HL-60 (cell line): ENCODE results near the gene PLXNB3.

ENCODE experiments used
- GABPA ChIP-seq: IDR thresholded peaks from 2 replicates; pipeline ENCODE4 v1.6.1; 2012; ENCODE audit warnings: low read depth
- SPI1 ChIP-seq: IDR thresholded peaks from 2 replicates; pipeline ENCODE4 v1.6.1; 2012; ENCODE audit warnings: low read depth, mild to moderate bottlenecking, borderline replicate concordance
- TF ChIP-seq, protein P1 (sequence below): IDR thresholded peaks from one replicate; pipeline ENCODE4 v1.5.1; 2011; ENCODE audit warnings: low read length, control low read depth, inconsistent platforms; ENCODE audit not compliant: insufficient read depth
- TF ChIP-seq, protein P2 (sequence below): IDR thresholded peaks from 2 replicates; pipeline ENCODE4 v1.6.1; 2012; ENCODE audit warnings: low read depth; ENCODE audit not compliant: insufficient replicate concordance

DNA sequence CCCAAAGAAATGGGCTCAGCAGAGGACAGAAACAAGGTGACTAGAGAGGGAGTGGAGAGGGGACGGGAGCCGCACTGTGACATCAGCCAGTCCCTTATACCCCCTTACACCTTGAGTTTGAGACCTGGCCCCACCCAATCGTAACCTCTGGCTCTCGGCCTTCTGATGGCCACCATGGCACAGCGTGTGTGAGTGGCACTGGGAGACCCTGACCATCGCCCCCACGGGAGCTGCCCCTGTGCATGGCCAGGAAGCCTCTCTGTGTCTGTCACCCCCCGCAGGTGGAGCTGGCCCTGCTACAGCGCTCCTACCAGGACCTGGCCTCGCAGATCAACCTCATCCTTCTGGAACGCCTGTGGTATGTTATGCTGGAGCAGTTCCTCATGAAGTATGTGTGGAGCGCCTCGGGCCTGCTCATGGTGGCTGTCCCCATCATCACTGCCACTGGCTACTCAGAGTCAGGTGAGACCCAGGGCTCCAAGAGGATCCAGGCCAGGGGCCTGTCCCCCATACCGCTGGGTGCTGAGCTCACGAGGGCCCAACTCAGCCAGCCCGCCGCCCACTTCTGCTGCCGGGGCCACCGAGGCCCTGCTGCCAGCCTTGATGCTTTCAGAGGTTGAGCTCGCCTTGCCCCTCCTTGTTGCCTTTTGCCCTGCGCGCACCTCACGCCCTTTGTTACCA, 35.0 kb upstream of the PLXNB3 start:
- TF ChIP-seq, protein P1, sequence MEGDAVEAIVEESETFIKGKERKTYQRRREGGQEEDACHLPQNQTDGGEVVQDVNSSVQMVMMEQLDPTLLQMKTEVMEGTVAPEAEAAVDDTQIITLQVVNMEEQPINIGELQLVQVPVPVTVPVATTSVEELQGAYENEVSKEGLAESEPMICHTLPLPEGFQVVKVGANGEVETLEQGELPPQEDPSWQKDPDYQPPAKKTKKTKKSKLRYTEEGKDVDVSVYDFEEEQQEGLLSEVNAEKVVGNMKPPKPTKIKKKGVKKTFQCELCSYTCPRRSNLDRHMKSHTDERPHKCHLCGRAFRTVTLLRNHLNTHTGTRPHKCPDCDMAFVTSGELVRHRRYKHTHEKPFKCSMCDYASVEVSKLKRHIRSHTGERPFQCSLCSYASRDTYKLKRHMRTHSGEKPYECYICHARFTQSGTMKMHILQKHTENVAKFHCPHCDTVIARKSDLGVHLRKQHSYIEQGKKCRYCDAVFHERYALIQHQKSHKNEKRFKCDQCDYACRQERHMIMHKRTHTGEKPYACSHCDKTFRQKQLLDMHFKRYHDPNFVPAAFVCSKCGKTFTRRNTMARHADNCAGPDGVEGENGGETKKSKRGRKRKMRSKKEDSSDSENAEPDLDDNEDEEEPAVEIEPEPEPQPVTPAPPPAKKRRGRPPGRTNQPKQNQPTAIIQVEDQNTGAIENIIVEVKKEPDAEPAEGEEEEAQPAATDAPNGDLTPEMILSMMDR, result no peak
- TF ChIP-seq, protein P2, sequence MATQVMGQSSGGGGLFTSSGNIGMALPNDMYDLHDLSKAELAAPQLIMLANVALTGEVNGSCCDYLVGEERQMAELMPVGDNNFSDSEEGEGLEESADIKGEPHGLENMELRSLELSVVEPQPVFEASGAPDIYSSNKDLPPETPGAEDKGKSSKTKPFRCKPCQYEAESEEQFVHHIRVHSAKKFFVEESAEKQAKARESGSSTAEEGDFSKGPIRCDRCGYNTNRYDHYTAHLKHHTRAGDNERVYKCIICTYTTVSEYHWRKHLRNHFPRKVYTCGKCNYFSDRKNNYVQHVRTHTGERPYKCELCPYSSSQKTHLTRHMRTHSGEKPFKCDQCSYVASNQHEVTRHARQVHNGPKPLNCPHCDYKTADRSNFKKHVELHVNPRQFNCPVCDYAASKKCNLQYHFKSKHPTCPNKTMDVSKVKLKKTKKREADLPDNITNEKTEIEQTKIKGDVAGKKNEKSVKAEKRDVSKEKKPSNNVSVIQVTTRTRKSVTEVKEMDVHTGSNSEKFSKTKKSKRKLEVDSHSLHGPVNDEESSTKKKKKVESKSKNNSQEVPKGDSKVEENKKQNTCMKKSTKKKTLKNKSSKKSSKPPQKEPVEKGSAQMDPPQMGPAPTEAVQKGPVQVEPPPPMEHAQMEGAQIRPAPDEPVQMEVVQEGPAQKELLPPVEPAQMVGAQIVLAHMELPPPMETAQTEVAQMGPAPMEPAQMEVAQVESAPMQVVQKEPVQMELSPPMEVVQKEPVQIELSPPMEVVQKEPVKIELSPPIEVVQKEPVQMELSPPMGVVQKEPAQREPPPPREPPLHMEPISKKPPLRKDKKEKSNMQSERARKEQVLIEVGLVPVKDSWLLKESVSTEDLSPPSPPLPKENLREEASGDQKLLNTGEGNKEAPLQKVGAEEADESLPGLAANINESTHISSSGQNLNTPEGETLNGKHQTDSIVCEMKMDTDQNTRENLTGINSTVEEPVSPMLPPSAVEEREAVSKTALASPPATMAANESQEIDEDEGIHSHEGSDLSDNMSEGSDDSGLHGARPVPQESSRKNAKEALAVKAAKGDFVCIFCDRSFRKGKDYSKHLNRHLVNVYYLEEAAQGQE, result no peak
- TF ChIP-seq SPI1 (no peak), GABPA (no peak)
